HCT116 (cell line): ENCODE measurements around the gene TENM4. TPM values are rescaled to one million over a fixed set of nuclear protein-coding genes. Genes with fewer than 3 reads are reported as not detected.

ENCODE experiments used
- ATAC-seq: fragments of 200-7000 bp; cut with Tn5 transposase; 2 replicates; pipeline ENCODE4 v1.9.1; 2020; ENCODE audit warnings: mild to moderate bottlenecking, moderate library complexity
- BruUV-seq: library from RNA; stranded (reverse); fragments of 400-500 nt; replicated peaks from 2 replicates; lab custom pipeline; 2021; lab: Mats Ljungman, UMichigan
- CTCF ChIA-PET: fragments of 300-600 bp; sonication (Branson Sonifier 250); formaldehyde crosslinking; loops from one replicate; lab custom pipeline; 2021; ENCODE audit warnings: antibody characterized with exemption; lab: Charles Lee
- POLR2A ChIA-PET: fragments of 300-600, 350-600 bp; sonication (Branson Sonifier 250); formaldehyde crosslinking; loops from one replicate; lab custom pipeline; 2021; ENCODE audit warnings: antibody characterized with exemption; lab: Charles Lee
- RAD21 ChIA-PET, 2 experiments: fragments of 300-600 bp; sonication (Branson Sonifier 250); formaldehyde crosslinking; loops; one replicate each; lab custom pipeline; 2023; ENCODE audit warnings: low total read pairs in 2 of 2; ENCODE audit not compliant: uncharacterized antibody in 2 of 2, unreplicated experiment in 2 of 2, low non-redundant PET in 1 of 2; lab: Charles Lee
- DNase-seq: peaks from one replicate; pipeline ENCODE4 v3.0.0-alpha.2; 2010; ENCODE audit warnings: low read depth, low spot score
- H2AFZ ChIP-seq: fragments of 200-600 bp; shearing (Covaris generic), sonication (generic); 2 replicates; pipeline ENCODE4 v1.6.1; 2017; ENCODE audit warnings: low read depth, mixed run types, mixed read lengths, antibody characterized with exemption, low read length; ENCODE audit not compliant: poor library complexity, severe bottlenecking
- H3K27ac ChIP-seq: 2 replicates; pipeline ENCODE4 v1.5.1; 2012; ENCODE audit warnings: low read depth, low read length
- H3K27me3 ChIP-seq: fragments of 200-600 bp; sonication (generic); 2 replicates; pipeline ENCODE4 v1.6.1; 2016; ENCODE audit warnings: mixed run types, low read length, mixed read lengths; ENCODE audit not compliant: insufficient read depth
- H3K36me3 ChIP-seq, 2 experiments: fragments of 200-500 bp in 1 of 2; fragments of 200-600 bp in 1 of 2; sonication (Bioruptor generic) in 1 of 2; sonication (generic) in 1 of 2; 2 replicates each; pipeline versions ENCODE4 v1.5.1 to v1.6.1; 2014 to 2016; ENCODE audit warnings: low read length in 2 of 2, inconsistent platforms in 1 of 2, mixed read lengths in 1 of 2, mixed run types in 1 of 2; ENCODE audit not compliant: insufficient read depth in 2 of 2, control insufficient read depth in 1 of 2
- H3K4me1 ChIP-seq, 2 experiments: fragments of 200-600 bp in 1 of 2; sonication (generic) in 1 of 2; 2 replicates each; pipeline versions ENCODE4 v1.5.1 to v1.6.1; 2012 to 2017; ENCODE audit warnings: low read length in 2 of 2, inconsistent platforms in 1 of 2, mild to moderate bottlenecking in 1 of 2, mixed read lengths in 1 of 2, mixed run types in 1 of 2, moderate library complexity in 1 of 2; ENCODE audit not compliant: insufficient read depth in 2 of 2, control insufficient read depth in 1 of 2
- H3K4me2 ChIP-seq: fragments of 200-600 bp; sonication (generic); 2 replicates; pipeline ENCODE4 v1.6.1; 2017; ENCODE audit warnings: mixed run types, low read length, mixed read lengths
- H3K4me3 ChIP-seq, 2 experiments: fragments of 200-600 bp in 1 of 2; sonication (generic) in 1 of 2; replicated peaks in 1 of 2; 2 replicates each; pipeline ENCODE4 v1.5.1; 2011 to 2016; ENCODE audit warnings: low read length in 2 of 2, control low read depth in 1 of 2, low read depth in 1 of 2, mild to moderate bottlenecking in 1 of 2, mixed read lengths in 1 of 2, mixed run types in 1 of 2
- H3K79me2 ChIP-seq: fragments of 200-600 bp; sonication (generic); 2 replicates; pipeline ENCODE4 v1.6.1; 2017; ENCODE audit warnings: mild to moderate bottlenecking, mixed run types, low read length, moderate library complexity, mixed read lengths; ENCODE audit not compliant: insufficient read depth
- H3K9ac ChIP-seq: fragments of 200-600 bp; sonication (generic); 2 replicates; pipeline ENCODE4 v1.6.1; 2016; ENCODE audit warnings: low read length, mixed read lengths
- H3K9me2 ChIP-seq: fragments of 200-600 bp; sonication (generic), shearing (Covaris generic); 2 replicates; pipeline ENCODE4 v1.6.1; 2017; ENCODE audit warnings: mixed run types, mild to moderate bottlenecking, moderate library complexity; ENCODE audit not compliant: insufficient read depth
- H3K9me3 ChIP-seq, 2 experiments: fragments of 200-500 bp in 1 of 2; fragments of 200-600 bp in 1 of 2; sonication (Bioruptor generic) in 1 of 2; sonication (generic) in 1 of 2; 2 replicates each; pipeline ENCODE4 v1.6.1; 2014 to 2017; ENCODE audit warnings: low read length in 2 of 2, mixed read lengths in 2 of 2, inconsistent platforms in 1 of 2, low read depth in 1 of 2, mild to moderate bottlenecking in 1 of 2, mixed run types in 1 of 2, moderate library complexity in 1 of 2; ENCODE audit not compliant: control insufficient read depth in 1 of 2, insufficient read depth in 1 of 2
- H4K20me1 ChIP-seq: fragments of 200-600 bp; sonication (generic), shearing (Covaris generic); 2 replicates; pipeline ENCODE4 v1.6.1; 2017; ENCODE audit warnings: mixed run types, mild to moderate bottlenecking, moderate library complexity; ENCODE audit not compliant: insufficient read depth
- CEBPB ChIP-seq: IDR thresholded peaks from 2 replicates; pipeline ENCODE4 v1.6.1; 2012; ENCODE audit warnings: low read depth
- EGR1 ChIP-seq: IDR thresholded peaks from 2 replicates; pipeline ENCODE4 v1.6.1; 2012; ENCODE audit warnings: low read depth
- EZH2 ChIP-seq: fragments of 200-600 bp; sonication (generic); IDR thresholded peaks from 2 replicates; pipeline ENCODE4 v1.6.1; 2017; ENCODE audit warnings: antibody characterized with exemption, mixed run types
- EZH2phosphoT487 ChIP-seq: fragments of 200-600 bp; IDR thresholded peaks from 2 replicates; pipeline ENCODE4 v1.6.1; 2018; ENCODE audit warnings: antibody characterized with exemption, borderline replicate concordance
- FOSL1 ChIP-seq: IDR thresholded peaks from 2 replicates; pipeline ENCODE4 v1.6.1; 2012; ENCODE audit warnings: low read depth
- JUND ChIP-seq: IDR thresholded peaks from 2 replicates; pipeline ENCODE4 v1.6.1; 2012
- POLR2A ChIP-seq: IDR thresholded peaks from 2 replicates; pipeline ENCODE4 v1.7.0; 2011; ENCODE audit warnings: borderline replicate concordance; ENCODE audit not compliant: insufficient read depth, insufficient read length; ENCODE audit errors: extremely low read depth
- POLR2AphosphoS5 ChIP-seq: IDR thresholded peaks from 2 replicates; pipeline ENCODE4 v1.6.1; 2011; ENCODE audit warnings: mild to moderate bottlenecking, low read depth, low read length, moderate library complexity
- RAD21 ChIP-seq: IDR thresholded peaks from 2 replicates; pipeline ENCODE4 v1.6.1; 2012; ENCODE audit warnings: low read depth, mild to moderate bottlenecking
- SIN3A ChIP-seq: IDR thresholded peaks from 2 replicates; pipeline ENCODE4 v1.6.1; 2012; ENCODE audit warnings: low read depth
- SP1 ChIP-seq: IDR thresholded peaks from 2 replicates; pipeline ENCODE4 v1.6.1; 2012; ENCODE audit warnings: low read depth
- TCF7L2 ChIP-seq: IDR thresholded peaks from 2 replicates; pipeline ENCODE4 v1.7.0; 2011; ENCODE audit warnings: borderline replicate concordance, inconsistent platforms; ENCODE audit not compliant: insufficient read depth, insufficient read length; ENCODE audit errors: extremely low read depth
- YY1 ChIP-seq: IDR thresholded peaks from 2 replicates; pipeline ENCODE4 v1.6.1; 2011; ENCODE audit warnings: low read length, low read depth, moderate library complexity, mild to moderate bottlenecking; ENCODE audit not compliant: insufficient replicate concordance; ENCODE audit errors: extremely low read depth
- ZNF274 ChIP-seq: fragments of 200-500 bp; sonication (Bioruptor generic); IDR thresholded peaks from 2 replicates; pipeline ENCODE4 v1.6.1; 2014; ENCODE audit warnings: mild to moderate bottlenecking, low read depth, low read length, inconsistent platforms
- intact Hi-C: fragments of 100-400 bp; cut with micrococcal nuclease; formaldehyde crosslinking; loops from 2 replicates; pipeline ENCODE4 v1.10.0; 2022
- total RNA-seq: library from RNA; stranded (reverse); gene quantifications from one replicate; pipeline ENCODE4 v1.2.1, GENCODE V29; 2021; ENCODE audit not compliant: unreplicated experiment
- TF ChIP-seq, protein P1 (sequence below): IDR thresholded peaks from 2 replicates; pipeline ENCODE4 v1.6.1; 2012; ENCODE audit warnings: low read depth
- TF ChIP-seq, protein P2 (sequence below): IDR thresholded peaks from 2 replicates; pipeline ENCODE4 v1.6.1; 2011; ENCODE audit warnings: mild to moderate bottlenecking, low read length, moderate library complexity; ENCODE audit not compliant: insufficient replicate concordance; ENCODE audit errors: extremely low read depth
- TF ChIP-seq, protein P3 (sequence below), 3 experiments: fragments of 200-600 bp in 1 of 3; sonication (generic) in 1 of 3; IDR thresholded peaks in 2 of 3; conservative IDR thresholded peaks in 1 of 3; 2 replicates each; pipeline ENCODE4 v1.5.1; 2012 to 2017; ENCODE audit warnings: low read depth in 2 of 3, low read length in 2 of 3, antibody characterized with exemption in 1 of 3, borderline replicate concordance in 1 of 3, control low read depth in 1 of 3, mild to moderate bottlenecking in 1 of 3, mixed read lengths in 1 of 3, mixed run types in 1 of 3, moderate library complexity in 1 of 3; ENCODE audit not compliant: insufficient read depth in 1 of 3

TENM4 gene
- total RNA-seq, 1 experiment from 2014 or later = 0.05 TPM

DNA sequence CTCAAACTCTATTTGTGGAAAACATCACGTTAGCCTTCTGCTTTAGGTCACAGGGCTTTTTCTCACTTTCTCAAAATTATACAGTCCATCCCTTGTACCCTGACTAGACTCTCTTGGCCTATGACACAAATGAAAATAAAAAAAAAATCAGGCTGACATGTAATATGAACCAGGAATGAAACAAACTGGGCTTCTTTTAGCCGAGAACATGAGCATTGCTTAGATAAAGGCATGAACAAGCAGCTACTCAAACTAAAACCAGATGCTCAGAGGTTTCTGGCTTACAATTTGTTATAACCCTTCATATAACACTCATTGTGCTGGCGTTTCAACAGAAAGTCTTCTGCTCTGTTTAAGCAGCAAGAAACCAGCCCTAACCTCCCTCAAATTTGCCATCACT, 600.6 kb downstream of the TENM4 start:
- Histone ChIP-seq H3K4me1 (no peaks in the 10 kb centered on the region), H3K79me2 (no peaks in the 10 kb centered on the region), H3K27ac (no peak overlapping the region), H3K36me3 (no peaks in the 10 kb centered on the region), H2AFZ (no peak overlapping the region), H3K27me3 (peaks cover 12% of the 10 kb centered on the region), H3K4me2 (no peak overlapping the region), H3K9ac (no peak overlapping the region), H3K9me2 (no peaks in the 10 kb centered on the region), H3K4me3 (no peak overlapping the region), H4K20me1 (no peaks in the 10 kb centered on the region), H3K9me3 (no peaks in the 10 kb centered on the region)
- intact Hi-C loops = no loop called here
- no TSS peak for BruUV-seq
- TF ChIP-seq EZH2phosphoT487 (no peak), POLR2AphosphoS5 (no peak), RAD21 (no peak), JUND (no peak), SIN3A (no peak), YY1 (no peak), ZNF274 (no peak), POLR2A (no peak), TCF7L2 (no peak), EGR1 (no peak), SP1 (no peak), CEBPB (no peak), FOSL1 (no peak), EZH2 (no peak)
- TF ChIP-seq, protein P1, sequence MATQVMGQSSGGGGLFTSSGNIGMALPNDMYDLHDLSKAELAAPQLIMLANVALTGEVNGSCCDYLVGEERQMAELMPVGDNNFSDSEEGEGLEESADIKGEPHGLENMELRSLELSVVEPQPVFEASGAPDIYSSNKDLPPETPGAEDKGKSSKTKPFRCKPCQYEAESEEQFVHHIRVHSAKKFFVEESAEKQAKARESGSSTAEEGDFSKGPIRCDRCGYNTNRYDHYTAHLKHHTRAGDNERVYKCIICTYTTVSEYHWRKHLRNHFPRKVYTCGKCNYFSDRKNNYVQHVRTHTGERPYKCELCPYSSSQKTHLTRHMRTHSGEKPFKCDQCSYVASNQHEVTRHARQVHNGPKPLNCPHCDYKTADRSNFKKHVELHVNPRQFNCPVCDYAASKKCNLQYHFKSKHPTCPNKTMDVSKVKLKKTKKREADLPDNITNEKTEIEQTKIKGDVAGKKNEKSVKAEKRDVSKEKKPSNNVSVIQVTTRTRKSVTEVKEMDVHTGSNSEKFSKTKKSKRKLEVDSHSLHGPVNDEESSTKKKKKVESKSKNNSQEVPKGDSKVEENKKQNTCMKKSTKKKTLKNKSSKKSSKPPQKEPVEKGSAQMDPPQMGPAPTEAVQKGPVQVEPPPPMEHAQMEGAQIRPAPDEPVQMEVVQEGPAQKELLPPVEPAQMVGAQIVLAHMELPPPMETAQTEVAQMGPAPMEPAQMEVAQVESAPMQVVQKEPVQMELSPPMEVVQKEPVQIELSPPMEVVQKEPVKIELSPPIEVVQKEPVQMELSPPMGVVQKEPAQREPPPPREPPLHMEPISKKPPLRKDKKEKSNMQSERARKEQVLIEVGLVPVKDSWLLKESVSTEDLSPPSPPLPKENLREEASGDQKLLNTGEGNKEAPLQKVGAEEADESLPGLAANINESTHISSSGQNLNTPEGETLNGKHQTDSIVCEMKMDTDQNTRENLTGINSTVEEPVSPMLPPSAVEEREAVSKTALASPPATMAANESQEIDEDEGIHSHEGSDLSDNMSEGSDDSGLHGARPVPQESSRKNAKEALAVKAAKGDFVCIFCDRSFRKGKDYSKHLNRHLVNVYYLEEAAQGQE = no peak
- TF ChIP-seq, protein P2, sequence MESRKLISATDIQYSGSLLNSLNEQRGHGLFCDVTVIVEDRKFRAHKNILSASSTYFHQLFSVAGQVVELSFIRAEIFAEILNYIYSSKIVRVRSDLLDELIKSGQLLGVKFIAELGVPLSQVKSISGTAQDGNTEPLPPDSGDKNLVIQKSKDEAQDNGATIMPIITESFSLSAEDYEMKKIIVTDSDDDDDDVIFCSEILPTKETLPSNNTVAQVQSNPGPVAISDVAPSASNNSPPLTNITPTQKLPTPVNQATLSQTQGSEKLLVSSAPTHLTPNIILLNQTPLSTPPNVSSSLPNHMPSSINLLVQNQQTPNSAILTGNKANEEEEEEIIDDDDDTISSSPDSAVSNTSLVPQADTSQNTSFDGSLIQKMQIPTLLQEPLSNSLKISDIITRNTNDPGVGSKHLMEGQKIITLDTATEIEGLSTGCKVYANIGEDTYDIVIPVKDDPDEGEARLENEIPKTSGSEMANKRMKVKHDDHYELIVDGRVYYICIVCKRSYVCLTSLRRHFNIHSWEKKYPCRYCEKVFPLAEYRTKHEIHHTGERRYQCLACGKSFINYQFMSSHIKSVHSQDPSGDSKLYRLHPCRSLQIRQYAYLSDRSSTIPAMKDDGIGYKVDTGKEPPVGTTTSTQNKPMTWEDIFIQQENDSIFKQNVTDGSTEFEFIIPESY = no peak
- TF ChIP-seq, protein P3, sequence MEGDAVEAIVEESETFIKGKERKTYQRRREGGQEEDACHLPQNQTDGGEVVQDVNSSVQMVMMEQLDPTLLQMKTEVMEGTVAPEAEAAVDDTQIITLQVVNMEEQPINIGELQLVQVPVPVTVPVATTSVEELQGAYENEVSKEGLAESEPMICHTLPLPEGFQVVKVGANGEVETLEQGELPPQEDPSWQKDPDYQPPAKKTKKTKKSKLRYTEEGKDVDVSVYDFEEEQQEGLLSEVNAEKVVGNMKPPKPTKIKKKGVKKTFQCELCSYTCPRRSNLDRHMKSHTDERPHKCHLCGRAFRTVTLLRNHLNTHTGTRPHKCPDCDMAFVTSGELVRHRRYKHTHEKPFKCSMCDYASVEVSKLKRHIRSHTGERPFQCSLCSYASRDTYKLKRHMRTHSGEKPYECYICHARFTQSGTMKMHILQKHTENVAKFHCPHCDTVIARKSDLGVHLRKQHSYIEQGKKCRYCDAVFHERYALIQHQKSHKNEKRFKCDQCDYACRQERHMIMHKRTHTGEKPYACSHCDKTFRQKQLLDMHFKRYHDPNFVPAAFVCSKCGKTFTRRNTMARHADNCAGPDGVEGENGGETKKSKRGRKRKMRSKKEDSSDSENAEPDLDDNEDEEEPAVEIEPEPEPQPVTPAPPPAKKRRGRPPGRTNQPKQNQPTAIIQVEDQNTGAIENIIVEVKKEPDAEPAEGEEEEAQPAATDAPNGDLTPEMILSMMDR (IDR thresholded peaks at IDR 0.05 in 2 of 3, conservative IDR thresholded peaks at IDR 0.05 in 1 of 3; ENCODE audit: borderline replicate concordance in 1 of 3, insufficient read depth in 1 of 3, low read depth in 2 of 3, low read length in 2 of 3) = no peak
- RAD21 ChIA-PET = no interaction called here
- ATAC-seq (no peak), DNase-seq (no peak)
- POLR2A ChIA-PET = no interaction called here
- CTCF ChIA-PET = no interaction called here
